CD14-positive monocyte (primary cell): Measurements from ENCODE around the gene WDFY4. TPM values are rescaled to one million over a fixed set of nuclear protein-coding genes. Genes with fewer than 3 reads are reported as not detected.

Source experiments
- DNase-seq, 3 donors: peaks; one replicate each; pipeline ENCODE4 v3.0.0-alpha.2; 2011 to 2022
- H2AFZ ChIP-seq: 2 replicates; pipeline ENCODE4 v1.6.0; 2012; ENCODE audit warnings: mild to moderate bottlenecking, low read depth, low read length, inconsistent platforms; ENCODE audit not compliant: insufficient read depth, poor library complexity, severe bottlenecking
- H3K27ac ChIP-seq, 2 donors: 1 replicate in 1 of 2; 2 replicates in 1 of 2; pipeline ENCODE4 v1.5.1; 2012 to 2013; ENCODE audit warnings: low read length in 2 of 2, control low read depth in 1 of 2, inconsistent platforms in 1 of 2, low read depth in 1 of 2, mild to moderate bottlenecking in 1 of 2
- H3K27me3 ChIP-seq, 2 donors: one replicate each; pipeline versions ENCODE4 v1.6.0 to v1.6.1; 2011 to 2013; ENCODE audit warnings: low read length in 2 of 2; ENCODE audit not compliant: control insufficient read depth in 2 of 2, insufficient read depth in 2 of 2
- H3K36me3 ChIP-seq, 2 donors: replicated peaks in 1 of 2; 1 replicate in 1 of 2; 2 replicates in 1 of 2; pipeline versions ENCODE4 v1.5.1 to v1.6.1; 2012 to 2013; ENCODE audit warnings: low read length in 2 of 2, control low read depth in 1 of 2, inconsistent platforms in 1 of 2, mild to moderate bottlenecking in 1 of 2; ENCODE audit not compliant: insufficient read depth in 2 of 2, control insufficient read depth in 1 of 2
- H3K4me1 ChIP-seq, 2 donors: 1 replicate in 1 of 2; 2 replicates in 1 of 2; pipeline versions ENCODE4 v1.5.1 to v1.6.1; 2012 to 2013; ENCODE audit warnings: low read length in 2 of 2, control low read depth in 1 of 2, inconsistent platforms in 1 of 2, mild to moderate bottlenecking in 1 of 2, moderate library complexity in 1 of 2; ENCODE audit not compliant: insufficient read depth in 2 of 2, control insufficient read depth in 1 of 2
- H3K4me2 ChIP-seq: replicated peaks from 2 replicates; pipeline ENCODE3; 2012; ENCODE audit warnings: low read length, moderate library complexity, mild to moderate bottlenecking; ENCODE audit not compliant: poor library complexity, severe bottlenecking; ENCODE audit errors: extremely low read depth
- H3K4me3 ChIP-seq, 3 experiments: fragments of 200-600 bp in 1 of 3; sonication (generic) in 1 of 3; replicated peaks in 1 of 3; 1 replicate in 2 of 3; 2 replicates in 1 of 3; pipeline ENCODE4 v1.5.1; 2011 to 2013; ENCODE audit warnings: low read length in 3 of 3, mild to moderate bottlenecking in 3 of 3, control low read depth in 2 of 3, low read depth in 2 of 3, inconsistent platforms in 1 of 3, moderate library complexity in 1 of 3
- H3K79me2 ChIP-seq: 2 replicates; pipeline ENCODE4 v1.6.0; 2012; ENCODE audit warnings: mild to moderate bottlenecking, control low read depth, inconsistent platforms, low read length, moderate library complexity; ENCODE audit not compliant: insufficient read depth
- H3K9ac ChIP-seq: 2 replicates; pipeline ENCODE4 v1.6.0; 2017; ENCODE audit warnings: low read length, mild to moderate bottlenecking; ENCODE audit not compliant: insufficient read depth, poor library complexity, severe bottlenecking
- H3K9me3 ChIP-seq, 2 donors: replicated peaks in 1 of 2; 1 replicate in 1 of 2; 2 replicates in 1 of 2; pipeline versions ENCODE4 v1.5.1 to v1.6.1; 2012 to 2013; ENCODE audit warnings: low read length in 2 of 2, control low read depth in 1 of 2; ENCODE audit not compliant: control insufficient read depth in 1 of 2, insufficient read depth in 1 of 2
- H4K20me1 ChIP-seq: 2 replicates; pipeline ENCODE4 v1.6.0; 2012; ENCODE audit warnings: mild to moderate bottlenecking, low read length, control low read depth, moderate library complexity; ENCODE audit not compliant: insufficient read depth
- H3K27ac Mint-ChIP-seq, 7 donors: one replicate each; pipeline ENCODE4 v1.8.0; 2020; ENCODE audit warnings: mild to moderate bottlenecking in 7 of 7, mixed read lengths in 7 of 7, moderate library complexity in 6 of 7, inconsistent platforms in 2 of 7
- H3K27me3 Mint-ChIP-seq, 3 donors: one replicate each; pipeline ENCODE4 v1.8.0; 2021 to 2022; ENCODE audit warnings: low read depth in 3 of 3, mild to moderate bottlenecking in 3 of 3, mixed read lengths in 3 of 3, moderate library complexity in 3 of 3, inconsistent platforms in 1 of 3
- H3K36me3 Mint-ChIP-seq, 2 donors: one replicate each; pipeline ENCODE4 v1.8.0; 2020; ENCODE audit warnings: mixed read lengths in 2 of 2, inconsistent platforms in 1 of 2, mild to moderate bottlenecking in 1 of 2
- H3K4me1 Mint-ChIP-seq: one replicate; pipeline ENCODE4 v1.8.0; 2020; ENCODE audit warnings: mild to moderate bottlenecking, mixed read lengths
- H3K4me3 Mint-ChIP-seq, 2 donors: one replicate each; pipeline ENCODE4 v1.8.0; 2020; ENCODE audit warnings: mild to moderate bottlenecking in 2 of 2, mixed read lengths in 2 of 2, moderate library complexity in 1 of 2
- H3K9me3 Mint-ChIP-seq, 7 donors: one replicate each; pipeline ENCODE4 v1.8.0; 2020 to 2022; ENCODE audit warnings: mixed read lengths in 7 of 7, mild to moderate bottlenecking in 6 of 7, moderate library complexity in 6 of 7, inconsistent platforms in 2 of 7
- WGBS: methylation state at CpG from one replicate; pipeline ENCODE4 v1.1.5; 2013; ENCODE audit warnings: missing lambda C conversion rate; ENCODE audit not compliant: insufficient coverage; 5-methylcytosine and 5-hydroxymethylcytosine counted together
- intact Hi-C, 2 donors: fragments of 100-400 bp; cut with micrococcal nuclease; formaldehyde crosslinking; loops; one replicate each; pipeline versions ENCODE4 v1.15.0 to v1.15.1; 2023
- polyA plus RNA-seq, 3 donors: library from polyadenylated mRNA; depleted of rRNA in 1 of 3; unstranded in 2 of 3; stranded (reverse) in 1 of 3; fragments of 300-500 nt in 2 of 3; fragments of >200 nt in 1 of 3; fragmentation: Illumina TruSeq in 2 of 3; gene quantifications; 1 replicate in 2 of 3; 2 replicates in 1 of 3; pipeline ENCODE4 v1.2.3, GENCODE V29; 2012 to 2021
- TF ChIP-seq, protein P1 (sequence below): fragments of 200-600 bp; IDR thresholded peaks from one replicate; pipeline ENCODE4 v1.8.0; 2022; ENCODE audit warnings: antibody characterized with exemption, mild to moderate bottlenecking

WDFY4 gene
- polyA plus RNA-seq, 3 donors: 7.5 to 36.1 (median 9.8) TPM

- Histone ChIP-seq H3K27me3 (no peaks in the 10 kb centered on the region), H3K9me3 (no peaks in the 10 kb centered on the region), H3K4me1 (no peaks in the 10 kb centered on the region), H3K36me3 (peaks cover 47 to 85% of the 10 kb centered on the region in 2 donors), H3K27ac (no peak overlapping the region), H4K20me1 (no peaks in the 10 kb centered on the region), H3K79me2 (no peaks in the 10 kb centered on the region), H3K4me2 (no peak overlapping the region), H2AFZ (no peak overlapping the region), H3K4me3 (no peak overlapping the region), H3K9ac (no peak overlapping the region)
- Mint-ChIP-seq H3K4me1 (no peaks in the 10 kb centered on the region), H3K36me3 (peaks cover 67 to 81% of the 10 kb centered on the region in 2 donors), H3K27ac (peak overlapping the region in 2 of 7 donors; percentile 37 to 40), H3K27me3 (no peaks in the 10 kb centered on the region), H3K9me3 (no peaks in the 10 kb centered on the region), H3K4me3 (no peak overlapping the region)
- intact Hi-C loops: no loop called here
- DNase-seq: no peak
- TF ChIP-seq, protein P1, sequence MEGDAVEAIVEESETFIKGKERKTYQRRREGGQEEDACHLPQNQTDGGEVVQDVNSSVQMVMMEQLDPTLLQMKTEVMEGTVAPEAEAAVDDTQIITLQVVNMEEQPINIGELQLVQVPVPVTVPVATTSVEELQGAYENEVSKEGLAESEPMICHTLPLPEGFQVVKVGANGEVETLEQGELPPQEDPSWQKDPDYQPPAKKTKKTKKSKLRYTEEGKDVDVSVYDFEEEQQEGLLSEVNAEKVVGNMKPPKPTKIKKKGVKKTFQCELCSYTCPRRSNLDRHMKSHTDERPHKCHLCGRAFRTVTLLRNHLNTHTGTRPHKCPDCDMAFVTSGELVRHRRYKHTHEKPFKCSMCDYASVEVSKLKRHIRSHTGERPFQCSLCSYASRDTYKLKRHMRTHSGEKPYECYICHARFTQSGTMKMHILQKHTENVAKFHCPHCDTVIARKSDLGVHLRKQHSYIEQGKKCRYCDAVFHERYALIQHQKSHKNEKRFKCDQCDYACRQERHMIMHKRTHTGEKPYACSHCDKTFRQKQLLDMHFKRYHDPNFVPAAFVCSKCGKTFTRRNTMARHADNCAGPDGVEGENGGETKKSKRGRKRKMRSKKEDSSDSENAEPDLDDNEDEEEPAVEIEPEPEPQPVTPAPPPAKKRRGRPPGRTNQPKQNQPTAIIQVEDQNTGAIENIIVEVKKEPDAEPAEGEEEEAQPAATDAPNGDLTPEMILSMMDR: no peak
- WGBS: 100% methylated on average over 7 of the region's 10 CpGs
Observed at GRCh38 chr10:48943096-48943495, 258.4 kb downstream of the WDFY4 start.

GRCh38 chr10:48944171-48944570 lies 259.5 kb downstream of the WDFY4 start:
- Mint-ChIP-seq H3K9me3 (no peaks in the 10 kb centered on the region), H3K4me1 (no peaks in the 10 kb centered on the region), H3K27ac (no peak overlapping the region), H3K4me3 (no peak overlapping the region), H3K36me3 (peaks cover 72 to 82% of the 10 kb centered on the region in 2 donors), H3K27me3 (no peaks in the 10 kb centered on the region)
- no peak overlapping the region for H3K4me2 ChIP-seq
- intact Hi-C loops: no loop called here
- TF ChIP-seq, protein P1: no peak
- H3K4me1 ChIP-seq: no peaks in the 10 kb centered on the region
- H3K79me2 ChIP-seq: no peaks in the 10 kb centered on the region
- H4K20me1 ChIP-seq: no peaks in the 10 kb centered on the region
- H3K4me3 ChIP-seq: no peak overlapping the region
- H2AFZ ChIP-seq: no peak overlapping the region
- H3K9ac ChIP-seq: no peak overlapping the region
- no peak overlapping the region for H3K27ac ChIP-seq
- WGBS: 100% methylated on average over 3 of the region's 3 CpGs
- H3K36me3 ChIP-seq: peaks cover 58 to 87% of the 10 kb centered on the region in 2 donors
- no peaks in the 10 kb centered on the region for H3K9me3 ChIP-seq
- DNase-seq: no peak
- no peaks in the 10 kb centered on the region for H3K27me3 ChIP-seq
